GM19238 (cell line): ENCODE measurements around the gene SALL3.

Source experiments
- DNase-seq: peaks from one replicate; pipeline ENCODE4 v3.0.0; 2011; ENCODE audit warnings: low spot score; ENCODE audit not compliant: insufficient read length

Gene SALL3

DNA sequence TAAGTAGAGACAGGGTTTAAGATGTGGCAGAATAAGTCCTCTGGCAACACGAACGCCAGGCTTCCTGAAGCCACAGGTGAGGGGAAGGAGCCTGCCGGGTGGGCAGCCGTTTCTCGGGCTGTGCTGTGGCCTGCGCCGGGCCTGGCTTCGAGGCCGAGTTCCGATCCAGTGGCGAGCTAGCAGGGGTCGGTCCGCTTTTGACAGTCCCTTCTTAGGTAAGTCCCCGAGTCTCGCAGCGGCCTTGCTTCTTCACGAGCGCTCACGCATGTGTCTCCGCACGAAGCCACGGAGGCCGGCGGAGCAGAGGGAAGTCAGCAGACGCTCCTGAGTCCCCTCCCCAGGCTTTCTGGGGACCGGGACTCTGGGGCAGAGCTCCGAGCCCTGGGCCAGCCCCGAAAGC lies 26.0 kb downstream of the SALL3 start:
- no peak for DNase-seq

DNA sequence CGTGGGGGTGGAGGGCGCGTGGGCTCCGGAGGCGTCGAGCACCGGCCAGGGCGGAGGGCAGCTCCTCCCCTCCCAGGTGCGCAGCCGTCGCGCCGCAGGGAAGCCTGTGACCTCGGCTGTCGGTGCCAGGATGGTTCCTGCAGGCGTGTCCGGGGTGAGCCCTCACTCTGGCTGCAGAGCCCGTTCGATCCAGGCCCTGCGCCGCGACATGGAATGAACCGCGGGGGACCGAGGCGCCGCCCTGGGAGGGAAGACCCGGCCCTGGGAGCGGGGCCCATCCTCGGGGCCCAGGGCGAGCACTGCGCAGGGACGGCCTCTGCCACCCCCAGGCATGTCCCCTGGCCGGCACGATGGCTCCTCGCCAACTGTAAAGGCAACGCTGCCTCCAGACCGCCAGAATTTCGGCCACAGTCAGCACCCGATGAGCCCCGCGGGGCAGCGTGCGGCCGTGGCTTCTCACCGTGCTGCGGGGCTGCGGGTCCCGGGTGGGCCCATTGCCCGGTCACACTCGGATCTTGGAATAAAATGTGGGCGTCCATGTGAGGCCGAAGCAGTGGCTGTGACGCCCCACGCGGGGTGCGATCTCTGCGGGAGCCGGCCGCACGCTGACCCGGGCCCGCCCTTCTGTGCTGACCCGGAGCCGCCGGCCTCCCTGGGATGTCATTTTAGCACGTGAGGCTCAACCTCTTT lies 26.6 kb downstream of the SALL3 start:
- no peak for DNase-seq

GRCh38 chr18:79007440-79007839 lies 27.8 kb downstream of the SALL3 start:
- no peak for DNase-seq

- DNase-seq: no peak
Measured at GRCh38 chr18:79008356-79008940, 28.8 kb downstream of the SALL3 start.

DNA sequence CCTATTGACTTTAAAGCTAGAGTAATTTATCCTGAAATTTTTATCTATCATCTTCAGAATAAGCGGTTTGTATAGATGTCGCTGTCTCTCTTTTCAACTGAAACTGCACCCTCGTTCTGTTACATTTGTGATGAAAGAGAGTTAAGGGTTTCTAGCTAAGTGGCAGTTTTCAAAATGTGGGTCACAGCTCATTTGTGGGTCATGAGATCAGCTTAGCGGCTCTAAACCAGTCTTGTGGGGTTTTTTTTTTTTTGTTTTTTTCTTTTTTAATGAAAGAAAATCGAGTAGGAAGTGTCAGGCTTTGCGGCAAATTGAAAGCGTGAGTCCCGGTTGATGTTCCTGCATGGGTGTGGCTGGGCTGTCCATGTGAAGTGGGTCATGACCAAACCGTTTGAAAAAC lies 31.2 kb downstream of the SALL3 start:
- DNase-seq: no peak

- no peak for DNase-seq
Measured at GRCh38 chr18:79011300-79011870, 31.8 kb downstream of the SALL3 start.

- DNase-seq: no peak
Measured at GRCh38 chr18:79013869-79014268, 34.3 kb downstream of the SALL3 start.

DNA sequence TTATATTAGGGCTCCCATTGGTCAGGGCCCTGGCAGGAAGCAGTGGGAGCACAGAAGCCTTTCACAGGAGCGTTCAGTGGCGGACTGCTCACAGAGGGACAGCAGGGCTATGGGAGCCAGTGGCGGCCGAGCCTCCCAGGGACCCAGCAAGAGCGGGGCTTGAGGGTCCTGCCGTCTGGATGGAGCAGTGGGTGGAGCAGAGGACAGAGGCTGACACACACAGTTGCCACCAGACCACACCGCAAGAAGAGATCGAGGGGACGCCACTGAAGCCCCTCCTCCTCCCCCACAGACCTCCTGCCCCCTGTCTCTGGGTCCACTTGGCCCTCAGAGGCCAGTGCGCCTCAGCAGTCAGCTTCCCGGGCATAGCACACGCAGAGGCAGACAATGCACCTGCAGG lies 39.3 kb downstream of the SALL3 start:
- DNase-seq: no peak

GRCh38 chr18:79019881-79020280 lies 40.3 kb downstream of the SALL3 start:
- DNase-seq: no peak

DNA sequence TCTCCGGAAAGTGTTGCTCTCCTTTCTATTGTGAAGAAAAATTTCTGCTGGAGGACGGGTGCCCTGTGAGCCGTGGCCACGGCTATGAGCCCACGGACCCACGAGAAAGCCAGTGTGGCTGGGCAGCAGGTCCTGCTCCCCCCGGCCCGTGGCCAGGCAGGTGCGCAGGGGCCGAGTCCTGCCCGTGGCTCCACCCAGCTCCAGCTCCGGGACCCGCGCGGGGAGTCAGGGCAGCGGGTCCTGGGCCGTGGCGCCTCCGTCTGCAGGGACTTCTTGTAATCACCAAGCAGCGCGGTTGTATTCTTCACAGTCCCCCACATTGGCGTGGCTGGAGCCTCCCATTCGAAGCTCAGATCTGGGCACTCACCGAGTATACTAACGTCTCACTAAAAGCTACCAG lies 43.0 kb downstream of the SALL3 start:
- DNase-seq: no peak

- no peak for DNase-seq
Measured at GRCh38 chr18:79026491-79026890, 46.9 kb downstream of the SALL3 start.

- DNase-seq: no peak
Measured at GRCh38 chr18:79030680-79031079, 51.1 kb downstream of the SALL3 start.

GRCh38 chr18:79042276-79042675 lies 62.7 kb downstream of the SALL3 start:
- DNase-seq: no peak

- no peak for DNase-seq
Measured at GRCh38 chr18:79043288-79043687, 63.7 kb downstream of the SALL3 start.

DNA sequence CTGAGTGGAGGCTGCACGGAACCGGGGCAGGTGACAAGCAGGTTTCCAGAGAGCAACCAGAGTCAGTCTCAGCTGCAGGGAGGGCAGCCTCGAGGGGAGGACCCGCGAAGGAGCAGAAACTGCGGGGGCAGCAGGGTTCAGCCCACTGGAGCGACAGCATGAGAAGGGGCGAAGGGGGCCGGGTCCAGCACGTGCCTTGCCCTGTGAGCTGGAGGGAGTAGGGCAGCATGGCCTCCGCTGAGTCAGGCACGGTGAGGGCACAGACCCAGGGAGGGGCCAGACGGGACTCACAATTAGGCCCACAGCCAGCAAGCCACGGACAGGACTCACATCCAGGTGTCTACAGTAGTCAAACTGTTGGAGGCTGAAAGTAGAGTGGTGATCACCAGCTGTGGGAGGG lies 66.9 kb downstream of the SALL3 start:
- no peak for DNase-seq

DNA sequence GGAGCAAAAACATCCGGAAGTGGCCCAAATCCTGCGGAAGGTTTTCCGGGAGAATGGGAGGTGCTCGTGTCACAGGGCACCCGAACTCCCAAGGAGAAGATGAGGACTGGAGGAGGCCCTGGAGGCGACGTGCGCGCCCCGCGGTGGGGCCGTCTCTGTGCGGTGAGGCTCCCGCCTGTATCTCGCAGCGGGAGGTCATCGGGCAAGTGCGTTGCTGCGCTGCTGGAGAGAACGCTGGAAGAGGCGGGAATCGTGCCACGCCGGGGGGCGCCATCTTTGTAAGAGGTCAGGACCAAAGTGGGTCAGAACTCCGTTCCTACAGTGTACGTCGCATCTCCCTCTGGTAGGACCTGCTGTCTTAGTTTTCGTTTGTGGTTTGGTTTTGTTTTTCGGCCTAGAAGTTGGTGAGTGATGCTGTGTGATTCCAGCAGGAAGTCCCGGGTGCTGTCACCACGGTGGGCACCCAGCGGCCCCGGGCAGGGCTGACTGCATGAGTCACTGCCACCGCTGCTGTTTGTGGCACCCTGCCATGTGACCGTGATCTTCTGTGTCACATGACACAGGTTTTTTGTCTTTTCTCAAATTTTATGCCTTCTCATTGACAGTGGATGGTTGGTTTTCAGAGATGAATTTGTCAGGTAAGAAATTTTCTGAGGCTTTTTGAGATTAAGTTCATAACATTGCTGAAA lies 68.1 kb downstream of the SALL3 start:
- DNase-seq: no peak

DNA sequence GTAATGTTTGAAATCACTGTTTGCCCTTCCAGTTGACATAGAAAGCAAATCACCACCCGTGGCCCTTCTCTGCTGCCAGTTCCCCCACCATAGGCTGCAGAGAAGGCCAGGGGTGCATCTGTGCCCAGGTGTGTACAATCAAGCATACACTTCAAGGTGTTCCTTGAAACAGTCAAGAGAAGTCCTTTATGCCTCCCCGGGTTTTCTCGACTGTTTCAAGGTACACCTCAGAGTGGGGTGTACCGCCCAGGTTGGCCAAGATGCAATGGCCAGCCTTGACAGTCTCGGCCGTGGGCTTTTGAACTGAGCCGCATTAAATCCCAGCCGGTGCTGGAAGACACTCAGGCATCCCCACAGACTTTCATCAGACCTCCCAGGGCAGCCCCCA lies 68.6 kb downstream of the SALL3 start:
- no peak for DNase-seq

GRCh38 chr18:79049506-79049905 lies 69.9 kb downstream of the SALL3 start:
- DNase-seq: no peak
